ENCODE data around the gene CFAP65. TPM values are rescaled to one million over a fixed set of nuclear protein-coding genes. Genes with fewer than 3 reads are reported as not detected.

Gene CFAP65
- not detected for total RNA-seq

- Mint-ChIP-seq H3K36me3 (ENCODE audit: low read depth) (no peaks in the 10 kb centered on the region), H3K27me3 (peaks cover 42% of the 10 kb centered on the region), H3K4me1 (peaks cover 4% of the 10 kb centered on the region), H3K27ac (no peak within 1 kb of the TSS), H3K9me3 (no peaks in the 10 kb centered on the region), H3K4me3 (no peak within 1 kb of the TSS)
- ChIA-PET CTCF (interaction anchor here (0.7 to 5.1 kb wide), 6 partner anchors 11 to 113 kb away, joined by 3 to 27 read pairs (median 4); no protein-coding TSS in a partner anchor), POLR2A (no interaction called here)
- DNase-seq = peak; percentile 31
Measured at GRCh38 chr2:219041252-219041651, at the start of gene CFAP65. Gene CFAP65, minus strand, starts transcription at chr2:219041516. Its CDS starts 2,468 bp downstream, at chr2:219039048.

DNA sequence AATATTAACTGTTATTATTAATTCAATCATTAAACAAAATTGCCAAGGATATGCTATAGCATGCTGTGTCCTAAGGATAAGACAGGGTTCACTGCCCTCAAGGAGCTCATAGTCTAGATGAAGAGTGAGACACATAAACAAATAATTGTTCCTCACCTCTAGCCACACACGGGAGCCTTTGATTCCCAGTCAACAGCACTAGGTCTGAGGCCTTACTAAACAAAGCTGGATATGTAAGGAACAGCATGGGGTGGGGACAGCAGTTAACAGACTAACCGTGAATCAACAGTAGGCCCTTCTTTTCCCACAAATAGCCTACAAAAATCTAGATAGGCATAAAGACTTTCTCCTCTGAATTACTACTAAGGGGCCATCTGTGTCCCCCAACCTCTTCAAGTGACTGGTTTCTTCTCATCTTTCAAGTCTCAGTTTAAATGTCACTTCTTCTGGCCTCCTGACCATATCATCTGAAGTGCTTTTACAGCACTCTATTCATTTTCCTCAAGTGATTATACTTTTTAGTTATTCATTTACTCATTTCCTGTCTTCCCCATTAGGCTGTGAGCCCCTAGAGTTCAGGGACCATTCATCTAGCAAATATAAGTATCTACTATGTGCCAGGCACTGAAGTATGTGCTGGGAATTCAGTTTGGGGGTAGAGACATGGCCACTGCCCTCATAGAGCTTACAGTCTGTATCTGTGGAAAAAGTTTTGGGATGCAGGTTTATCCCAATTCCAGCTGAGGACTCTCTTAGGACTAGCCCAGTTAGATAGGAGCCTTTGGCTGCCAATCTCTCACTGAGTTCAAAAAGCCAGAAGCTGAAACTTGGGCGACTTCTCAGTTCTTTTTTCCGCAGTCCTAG is 49.4 kb upstream of the CFAP65 start:
- H3K9me3 Mint-ChIP-seq = no peaks in the 10 kb centered on the region
- ChIA-PET POLR2A (no interaction called here), CTCF (interaction anchor here (0.8 to 4.5 kb wide), 3 partner anchors 13 to 61 kb away, joined by 3 to 21 read pairs (median 4); no protein-coding TSS in a partner anchor)
- no peaks in the 10 kb centered on the region for H3K27me3 Mint-ChIP-seq
- no peak for DNase-seq
- no peak overlapping the region for H3K27ac Mint-ChIP-seq
- H3K4me1 Mint-ChIP-seq = no peaks in the 10 kb centered on the region
- H3K4me3 Mint-ChIP-seq = no peak overlapping the region
- H3K36me3 Mint-ChIP-seq (ENCODE audit: low read depth) = peaks cover 3% of the 10 kb centered on the region

GRCh38 chr2:219089330-219089729 is 48.0 kb upstream of the CFAP65 start:
- peaks cover 7% of the 10 kb centered on the region for H3K4me1 Mint-ChIP-seq
- no peak overlapping the region for H3K4me3 Mint-ChIP-seq
- DNase-seq = no peak
- ChIA-PET POLR2A (no interaction called here), CTCF (interaction anchor here (1.3 to 4.0 kb wide), 3 partner anchors 14 to 59 kb away, joined by 3 to 14 read pairs (median 7); no protein-coding TSS in a partner anchor)
- no peaks in the 10 kb centered on the region for H3K9me3 Mint-ChIP-seq
- H3K36me3 Mint-ChIP-seq (ENCODE audit: low read depth) = peaks cover 3% of the 10 kb centered on the region
- H3K27me3 Mint-ChIP-seq = no peaks in the 10 kb centered on the region
- no peak overlapping the region for H3K27ac Mint-ChIP-seq

DNA sequence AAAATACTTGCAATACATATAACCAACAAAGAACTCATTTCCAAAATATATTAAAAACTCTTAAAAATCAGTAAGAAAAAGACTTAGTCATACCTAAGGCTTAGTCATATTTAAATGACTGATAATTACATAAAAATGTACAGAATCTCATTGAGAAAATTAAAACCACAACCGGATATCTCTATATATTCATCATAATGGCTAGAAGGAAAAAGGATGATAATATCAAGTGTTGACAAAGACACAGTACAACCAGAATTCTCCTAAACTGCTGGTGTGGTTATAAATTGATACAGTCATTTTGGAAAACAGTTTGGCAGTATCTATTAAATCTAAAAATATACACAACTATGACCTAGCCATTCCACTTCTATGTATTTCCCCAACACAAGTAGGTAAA is 46.5 kb upstream of the CFAP65 start:
- H3K27ac Mint-ChIP-seq = no peak overlapping the region
- no peaks in the 10 kb centered on the region for H3K27me3 Mint-ChIP-seq
- CTCF ChIA-PET = interaction anchor here (0.8 to 4.0 kb wide), 7 partner anchors 13 to 58 kb away, joined by 3 to 14 read pairs (median 4); no protein-coding TSS in a partner anchor

GRCh38 chr2:219087361-219087760 is 46.0 kb upstream of the CFAP65 start:
- no peak for DNase-seq
- Mint-ChIP-seq H3K4me1 (peaks cover 7% of the 10 kb centered on the region), H3K9me3 (no peaks in the 10 kb centered on the region), H3K27ac (no peak overlapping the region), H3K27me3 (no peaks in the 10 kb centered on the region), H3K4me3 (no peak overlapping the region), H3K36me3 (ENCODE audit: low read depth) (peaks cover 3% of the 10 kb centered on the region)
- ChIA-PET CTCF (interaction anchor here (0.9 to 4.0 kb wide), 6 partner anchors 12 to 32 kb away, joined by 3 to 14 read pairs (median 4); no protein-coding TSS in a partner anchor), POLR2A (no interaction called here)

More for the DNA sequence above, 46.5 kb upstream of the CFAP65 start:
- peaks cover 3% of the 10 kb centered on the region for H3K36me3 Mint-ChIP-seq (ENCODE audit: low read depth)
- DNase-seq = no peak
- H3K9me3 Mint-ChIP-seq = no peaks in the 10 kb centered on the region
- H3K4me3 Mint-ChIP-seq = no peak overlapping the region
- POLR2A ChIA-PET = no interaction called here
- peaks cover 7% of the 10 kb centered on the region for H3K4me1 Mint-ChIP-seq

DNA sequence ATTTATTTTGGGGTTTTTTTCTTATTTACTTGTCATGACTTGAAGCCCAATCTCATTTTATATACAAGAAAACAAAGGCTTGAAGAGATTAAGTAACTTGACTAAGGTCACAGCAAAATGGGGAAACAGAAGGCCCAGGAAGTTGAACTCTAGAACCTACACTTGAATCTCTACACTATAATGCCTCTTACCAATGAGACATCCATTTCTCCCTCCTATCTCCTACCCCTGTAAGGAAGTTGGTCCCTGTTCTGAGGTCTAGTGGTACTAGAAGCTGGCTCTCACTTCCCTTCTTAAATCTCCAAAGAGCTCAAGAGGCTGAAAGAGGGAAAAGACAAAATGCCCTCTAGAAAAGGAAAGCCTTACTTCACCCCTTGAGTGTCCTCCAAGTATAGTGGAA is 44.9 kb upstream of the CFAP65 start:
- POLR2A ChIA-PET = no interaction called here
- H3K27ac Mint-ChIP-seq = no peak overlapping the region
- no peak for DNase-seq
- H3K27me3 Mint-ChIP-seq = no peaks in the 10 kb centered on the region
- H3K9me3 Mint-ChIP-seq = no peaks in the 10 kb centered on the region
- CTCF ChIA-PET = interaction anchor here (0.6 to 4.0 kb wide), 3 partner anchors 14 to 146 kb away, joined by 3 to 14 read pairs (median 3); no protein-coding TSS in a partner anchor
- H3K4me1 Mint-ChIP-seq = peaks cover 7% of the 10 kb centered on the region
- H3K4me3 Mint-ChIP-seq = no peak overlapping the region
- H3K36me3 Mint-ChIP-seq (ENCODE audit: low read depth) = peaks cover 3% of the 10 kb centered on the region

- Mint-ChIP-seq H3K27me3 (no peaks in the 10 kb centered on the region), H3K9me3 (no peaks in the 10 kb centered on the region), H3K4me3 (no peak overlapping the region), H3K4me1 (peaks cover 7% of the 10 kb centered on the region), H3K27ac (no peak overlapping the region), H3K36me3 (ENCODE audit: low read depth) (peaks cover 3% of the 10 kb centered on the region)
- POLR2A ChIA-PET = no interaction called here
- CTCF ChIA-PET = interaction anchor here (0.6 to 1.6 kb wide), 8 partner anchors 10 to 194 kb away, joined by 3 to 7 read pairs (median 4); no protein-coding TSS in a partner anchor
- no peak for DNase-seq
Measured at GRCh38 chr2:219084791-219085190, 43.5 kb upstream of the CFAP65 start.

GRCh38 chr2:219082332-219082958 is 41.1 kb upstream of the CFAP65 start:
- Mint-ChIP-seq H3K4me1 (peaks cover 7% of the 10 kb centered on the region), H3K36me3 (ENCODE audit: low read depth) (no peaks in the 10 kb centered on the region), H3K27ac (no peak overlapping the region), H3K9me3 (no peaks in the 10 kb centered on the region), H3K27me3 (no peaks in the 10 kb centered on the region), H3K4me3 (no peak overlapping the region)
- ChIA-PET CTCF (interaction anchor here (1.0 to 1.3 kb wide), 3 partner anchors 21 to 72 kb away, joined by 3 read pairs; no protein-coding TSS in a partner anchor), POLR2A (no interaction called here)
- no peak for DNase-seq

DNA sequence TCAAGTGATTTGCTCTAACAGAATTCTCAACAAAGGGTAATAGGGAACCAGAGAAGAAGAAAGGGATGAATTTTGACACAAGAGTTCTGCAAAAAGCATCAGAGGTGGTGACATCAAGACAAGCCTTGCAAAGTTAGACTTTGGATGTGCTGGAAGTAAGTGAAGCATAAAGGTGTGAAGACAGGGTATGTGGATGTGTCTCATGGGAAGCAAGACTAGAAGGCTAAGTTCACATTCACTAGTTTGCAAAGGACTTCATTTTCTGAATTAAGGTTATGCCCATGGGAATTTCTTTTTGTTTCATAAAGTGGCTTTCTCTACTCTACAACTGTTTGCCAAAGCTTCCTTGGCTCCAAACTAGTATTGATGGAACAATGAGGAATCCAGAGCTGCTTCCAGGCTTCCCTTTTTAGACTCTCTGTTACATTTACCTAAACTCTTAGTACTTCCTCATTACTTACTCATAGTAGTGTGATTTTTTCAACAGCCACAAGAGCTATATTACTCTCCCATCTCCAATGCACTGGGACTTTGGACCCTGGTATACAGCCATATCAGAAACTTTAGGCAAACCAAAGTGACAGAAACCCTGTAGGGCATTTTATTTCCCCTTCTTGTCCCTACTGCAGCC is 40.5 kb upstream of the CFAP65 start:
- no peaks in the 10 kb centered on the region for H3K9me3 Mint-ChIP-seq
- peaks cover 7% of the 10 kb centered on the region for H3K4me1 Mint-ChIP-seq
- H3K27me3 Mint-ChIP-seq = no peaks in the 10 kb centered on the region
- CTCF ChIA-PET = interaction anchor here (1.0 to 2.3 kb wide), 3 partner anchors 22 to 73 kb away, joined by 3 to 7 read pairs (median 3); no protein-coding TSS in a partner anchor
- POLR2A ChIA-PET = no interaction called here
- H3K36me3 Mint-ChIP-seq (ENCODE audit: low read depth) = no peaks in the 10 kb centered on the region
- H3K4me3 Mint-ChIP-seq = no peak overlapping the region
- no peak for DNase-seq
- no peak overlapping the region for H3K27ac Mint-ChIP-seq

DNA sequence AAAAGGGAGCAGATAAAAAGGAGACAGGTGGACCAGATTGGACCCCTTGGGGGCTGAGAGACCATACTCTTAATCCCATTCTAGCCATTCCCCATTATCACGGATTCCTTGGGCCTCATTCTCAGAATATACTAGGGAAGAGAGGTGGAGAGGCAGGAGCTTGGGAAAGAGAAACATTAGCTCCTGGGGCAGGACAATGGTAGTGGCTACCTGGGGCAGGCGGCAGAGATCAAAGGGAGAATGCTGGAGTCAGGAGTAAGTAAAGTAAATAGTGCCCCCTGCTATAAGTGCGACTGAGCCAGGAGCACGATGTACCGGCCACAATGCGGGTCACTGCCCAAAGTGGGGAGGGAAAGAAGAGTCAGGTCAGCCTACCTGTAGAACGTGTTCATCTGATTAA is 39.8 kb upstream of the CFAP65 start:
- H3K27me3 Mint-ChIP-seq = no peaks in the 10 kb centered on the region
- POLR2A ChIA-PET = interaction anchor here (0.9 kb wide), 1 partner anchor 22 kb away, joined by 4 read pairs; no protein-coding TSS in a partner anchor
- no peak for DNase-seq
- H3K27ac Mint-ChIP-seq = no peak overlapping the region
- H3K4me3 Mint-ChIP-seq = no peak overlapping the region
- no peaks in the 10 kb centered on the region for H3K36me3 Mint-ChIP-seq (ENCODE audit: low read depth)
- H3K4me1 Mint-ChIP-seq = peaks cover 7% of the 10 kb centered on the region
- CTCF ChIA-PET = interaction anchor here (1.0 to 2.3 kb wide), 5 partner anchors 9 to 49 kb away, joined by 3 to 8 read pairs (median 6); no protein-coding TSS in a partner anchor
- no peaks in the 10 kb centered on the region for H3K9me3 Mint-ChIP-seq

GRCh38 chr2:219079417-219079816 is 38.1 kb upstream of the CFAP65 start:
- no peaks in the 10 kb centered on the region for H3K27me3 Mint-ChIP-seq
- H3K36me3 Mint-ChIP-seq (ENCODE audit: low read depth) = no peaks in the 10 kb centered on the region
- H3K27ac Mint-ChIP-seq = no peak overlapping the region
- ChIA-PET CTCF (interaction anchor here (1.4 to 2.3 kb wide), 4 partner anchors 9 to 50 kb away, joined by 5 to 8 read pairs (median 6); no protein-coding TSS in a partner anchor), POLR2A (no interaction called here)
- no peak overlapping the region for H3K4me3 Mint-ChIP-seq
- no peaks in the 10 kb centered on the region for H3K9me3 Mint-ChIP-seq
- H3K4me1 Mint-ChIP-seq = no peaks in the 10 kb centered on the region
- DNase-seq = no peak

DNA sequence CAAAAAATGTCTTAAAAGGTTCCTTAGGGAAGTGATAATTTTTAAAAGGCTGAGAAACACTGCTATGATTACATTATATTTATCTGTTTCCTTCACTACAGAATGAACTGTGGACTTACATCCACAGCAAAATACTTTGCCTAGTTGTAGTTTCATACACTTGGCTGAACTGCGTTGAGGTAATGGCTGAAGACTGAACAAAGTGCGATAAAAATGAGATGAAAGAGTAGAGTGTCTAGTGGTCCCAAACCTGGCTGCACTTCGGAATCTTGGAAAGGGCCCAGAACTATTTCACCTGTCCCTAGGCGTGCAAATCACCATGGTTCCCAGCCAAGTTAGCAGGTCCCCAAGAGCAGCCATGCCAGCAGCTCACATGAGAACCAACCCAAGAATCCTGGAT is 37.6 kb upstream of the CFAP65 start:
- ChIA-PET POLR2A (no interaction called here), CTCF (interaction anchor here (2.0 kb wide), 2 partner anchors 25 to 49 kb away, joined by 5 to 8 read pairs; no protein-coding TSS in a partner anchor)
- Mint-ChIP-seq H3K27me3 (no peaks in the 10 kb centered on the region), H3K9me3 (no peaks in the 10 kb centered on the region), H3K4me1 (no peaks in the 10 kb centered on the region), H3K36me3 (ENCODE audit: low read depth) (no peaks in the 10 kb centered on the region), H3K27ac (no peak overlapping the region), H3K4me3 (no peak overlapping the region)
- DNase-seq = no peak
